NCI-H2107 treated with DMSO at 0.1 percent for 48 hours (cell line): ENCODE data around the gene MTERF1.
"Not testable (repeated sequence)": the region's sequence is repeated elsewhere in the genome, so short reads cannot be mapped to it uniquely, and the experiment has no call there.

Experiments used
- DNase-seq: peaks from one replicate; lab custom pipeline; 2025; ENCODE audit not compliant: unreplicated experiment; lab: John Stamatoyannopoulos, UW

MTERF1 gene

DNA sequence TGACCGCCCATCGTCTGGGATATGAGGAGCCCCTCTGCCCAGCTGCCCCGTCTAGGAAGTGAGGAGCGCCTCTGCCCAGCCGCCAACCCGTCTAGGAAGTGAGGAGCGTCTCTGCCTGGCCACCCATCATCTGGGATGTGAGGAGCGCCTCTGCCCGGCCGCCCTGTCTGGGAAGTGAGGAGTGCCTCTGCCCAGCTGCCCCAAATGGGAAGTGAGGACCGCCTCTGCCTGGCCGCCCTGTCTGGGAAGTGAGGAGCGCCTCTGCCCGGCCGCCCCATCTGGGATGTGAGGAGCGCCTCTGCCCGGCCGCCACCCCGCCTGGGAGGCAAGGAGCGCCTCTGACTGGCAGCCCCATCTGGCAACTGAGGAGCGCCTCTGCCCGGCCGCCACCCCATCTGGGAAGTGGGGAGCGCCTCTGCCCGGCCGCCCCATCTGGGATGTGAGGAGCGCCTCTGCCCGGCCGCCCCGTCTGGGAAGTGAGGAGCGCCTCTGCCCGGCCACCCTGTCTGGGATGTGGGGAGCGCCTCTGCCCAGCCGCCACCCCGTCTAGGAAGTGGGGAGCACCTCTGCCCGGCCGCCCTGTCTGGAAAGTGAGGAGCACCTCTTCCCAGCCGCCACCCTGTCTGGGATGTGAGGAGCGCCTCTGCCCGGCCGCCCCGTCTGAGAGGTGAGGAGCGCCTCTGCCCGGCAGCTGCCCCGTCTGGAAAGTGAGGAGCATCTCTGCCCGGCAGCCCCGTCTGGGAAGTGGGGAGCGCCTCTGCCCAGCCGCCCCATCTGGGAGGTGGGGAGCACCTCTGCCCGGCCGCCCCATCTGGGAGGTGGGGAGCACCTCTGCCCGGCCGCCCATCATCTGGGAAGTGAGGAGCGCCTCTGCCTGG is 7.1 kb upstream of the MTERF1 start:
- not testable (repeated sequence) for DNase-seq

- no peak for DNase-seq
Observed at GRCh38 chr7:91883676-91884362, 3.3 kb upstream of the MTERF1 start.

- no peak for DNase-seq
Observed at GRCh38 chr7:91880016-91880412, 488 bp downstream of the MTERF1 start.

DNA sequence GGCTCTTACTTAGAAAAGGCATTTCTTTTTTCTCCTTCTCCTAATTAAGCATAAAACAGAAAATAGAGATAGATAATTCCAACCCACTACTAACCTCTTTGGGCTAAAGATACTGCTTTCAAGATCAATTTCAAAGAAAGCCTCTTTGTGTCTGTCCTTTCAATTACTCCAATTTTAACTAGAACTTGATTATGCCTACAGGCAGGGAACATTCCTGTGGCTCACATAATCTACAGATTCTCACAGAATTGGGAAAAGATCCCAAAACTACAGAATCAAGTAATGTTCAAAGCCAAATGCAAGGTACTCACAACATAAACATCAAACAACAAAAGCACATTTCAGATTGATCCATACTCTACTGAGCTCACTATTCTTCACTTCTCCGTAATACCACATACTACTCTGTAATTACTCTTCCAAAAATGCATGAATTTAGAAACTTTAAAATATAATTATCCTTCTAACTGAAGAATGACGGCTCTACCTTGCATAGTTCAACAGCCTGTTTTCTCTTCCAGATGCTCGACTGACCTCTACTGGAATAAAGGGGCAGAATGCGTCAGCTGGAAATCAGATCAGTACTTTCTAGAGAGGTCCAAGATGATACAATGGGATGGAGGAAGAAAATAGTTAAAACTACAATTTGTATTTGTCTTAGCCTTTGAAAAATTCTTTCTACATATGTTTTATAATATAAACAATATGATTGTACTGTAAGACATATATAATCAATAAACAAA is 3.9 kb downstream of the MTERF1 start:
- DNase-seq, result no peak

- no peak for DNase-seq
Observed at GRCh38 chr7:91875851-91876250, 4.7 kb downstream of the MTERF1 start.

DNA sequence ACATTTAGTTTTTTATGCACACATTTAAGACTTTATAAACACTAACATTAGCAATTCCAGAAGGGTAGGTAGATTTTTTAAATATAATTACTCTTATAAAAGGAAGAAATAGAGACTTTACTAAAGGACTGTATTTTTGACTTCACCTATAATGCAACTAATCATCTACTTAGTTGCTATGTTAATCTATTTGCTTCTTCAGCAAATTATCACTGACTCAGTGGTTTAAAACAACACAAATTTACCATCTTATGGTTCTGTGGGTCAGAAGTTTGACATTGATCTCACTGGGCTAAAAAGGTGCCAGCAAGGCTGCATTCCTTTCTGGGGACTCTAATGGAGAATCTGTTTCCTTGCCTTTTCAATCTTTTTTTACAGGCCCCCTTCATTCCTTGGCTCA is 7.6 kb downstream of the MTERF1 start:
- DNase-seq, result no peak

- DNase-seq, result no peak
Observed at GRCh38 chr7:91872069-91872468, 8.4 kb downstream of the MTERF1 start.

DNA sequence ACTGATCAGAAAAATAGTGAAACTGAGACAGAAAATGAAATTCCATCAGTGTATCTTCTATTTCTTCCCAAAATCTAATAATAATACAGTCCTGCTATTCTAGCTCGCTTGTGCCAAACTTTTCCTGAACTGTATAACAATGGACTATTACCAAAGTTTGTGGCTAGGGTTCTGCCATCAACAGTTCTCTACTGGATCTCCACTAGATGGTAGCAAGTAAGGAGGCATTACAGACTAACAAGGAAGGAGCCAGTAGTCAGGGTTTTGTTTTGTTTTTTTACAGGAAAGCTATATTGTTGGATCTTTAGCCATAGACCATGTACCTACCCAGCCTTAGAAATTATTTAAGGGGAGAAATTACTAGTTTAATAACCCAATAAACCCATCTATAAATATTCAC is 10.8 kb downstream of the MTERF1 start:
- DNase-seq, result no peak

DNA sequence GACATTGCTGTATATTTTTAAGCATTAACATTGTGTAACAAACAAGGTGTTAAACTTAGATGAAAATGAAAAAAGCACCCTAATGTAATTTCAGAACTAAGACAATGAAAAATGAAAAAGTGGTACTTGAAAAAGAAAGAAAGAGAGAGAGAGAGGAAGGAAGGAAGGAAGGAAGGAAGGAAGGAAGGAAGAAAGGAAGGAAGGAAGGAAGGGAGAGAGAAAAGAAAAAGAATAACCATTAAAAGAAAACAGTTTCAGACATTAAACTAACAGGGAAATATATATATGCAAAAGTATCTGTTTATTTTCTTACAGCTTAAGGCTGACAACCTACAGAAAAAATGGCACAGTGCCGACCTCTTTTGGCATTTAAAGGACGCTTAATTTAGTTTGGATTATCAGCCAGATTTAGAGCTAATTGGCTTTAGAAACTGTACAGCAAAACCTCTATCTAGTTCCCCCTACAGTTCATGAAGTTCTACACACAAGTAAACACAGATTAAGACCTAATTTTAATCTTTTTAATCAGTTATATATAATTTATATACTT is 13.8 kb downstream of the MTERF1 start:
- DNase-seq, result no peak

DNA sequence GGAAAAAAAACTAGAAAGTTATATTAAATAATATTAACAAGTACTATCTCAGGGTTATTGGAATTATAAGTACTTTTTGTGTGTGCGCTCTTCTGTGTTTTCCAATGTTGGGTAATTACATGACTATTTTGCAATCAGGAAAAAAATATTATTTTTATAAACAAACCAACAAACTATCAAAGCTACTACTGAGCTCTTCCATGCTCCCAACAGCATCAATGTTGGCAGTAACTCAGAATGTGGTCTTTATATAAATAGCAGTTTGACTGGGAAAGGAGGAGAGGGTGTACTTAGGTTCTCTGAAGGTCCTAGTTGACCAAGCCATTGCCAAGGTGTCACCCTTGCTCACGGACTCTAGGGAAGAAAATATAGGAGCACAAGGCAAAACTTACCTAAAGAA is 15.0 kb downstream of the MTERF1 start:
- no peak for DNase-seq

- not testable (repeated sequence) for DNase-seq
Observed at GRCh38 chr7:91864604-91865003, 15.9 kb downstream of the MTERF1 start.

DNA sequence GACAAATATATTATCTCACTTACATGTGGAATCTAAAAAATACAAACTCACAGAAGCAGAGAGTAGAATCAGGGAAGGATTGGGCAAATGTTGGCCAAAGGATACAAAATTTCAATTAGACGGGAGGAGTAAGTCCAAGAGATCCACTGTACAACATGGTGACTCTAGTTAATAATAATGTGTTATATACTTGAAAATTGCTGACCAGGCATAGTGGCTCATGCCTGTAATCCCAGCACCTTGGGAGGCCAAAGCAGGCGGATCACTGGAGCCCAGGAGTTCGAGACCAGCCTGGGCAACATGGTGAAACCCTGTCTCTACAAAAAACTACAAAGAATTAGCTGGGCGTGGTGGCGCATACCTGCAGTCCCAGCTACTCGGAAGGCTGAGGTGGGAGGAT is 16.4 kb downstream of the MTERF1 start:
- DNase-seq, result no peak

GRCh38 chr7:91852263-91852741 is 28.2 kb downstream of the MTERF1 start:
- DNase-seq, result no peak

GRCh38 chr7:91850455-91850854 is 30.0 kb downstream of the MTERF1 start:
- no peak for DNase-seq

DNA sequence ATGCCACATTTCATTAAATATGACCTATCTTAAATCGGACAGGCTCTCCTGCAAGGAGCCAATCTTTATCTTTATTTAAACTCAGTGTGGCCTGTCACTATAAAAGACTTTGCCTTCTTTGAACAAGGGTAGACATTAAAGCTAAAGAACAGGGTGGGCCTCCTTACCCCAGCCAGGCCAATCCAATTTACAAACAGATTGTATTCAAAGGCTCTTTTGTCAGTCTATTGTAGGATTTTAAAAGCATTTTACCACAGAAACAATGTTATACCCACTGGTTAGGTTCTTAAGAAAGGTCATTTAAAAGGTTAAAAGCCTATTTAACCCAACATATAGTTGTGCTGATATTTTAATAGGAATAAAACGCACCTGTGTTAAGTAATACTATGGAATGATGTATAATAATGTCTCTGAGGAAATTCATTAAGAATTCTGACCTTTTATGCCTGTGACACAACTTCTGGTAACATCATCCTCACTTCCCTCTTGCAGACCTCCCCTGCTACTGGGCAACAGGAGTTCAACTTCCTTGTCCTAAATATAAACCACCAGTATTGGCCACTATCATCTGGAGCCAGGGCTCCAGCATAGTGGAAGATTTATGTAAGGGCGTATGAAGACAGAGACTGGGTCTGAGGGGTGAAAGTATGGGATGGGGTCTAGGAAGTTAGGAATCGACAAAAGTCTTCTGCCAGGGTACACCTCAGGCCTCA is 32.5 kb downstream of the MTERF1 start:
- DNase-seq, result no peak

GRCh38 chr7:91847231-91847630 is 33.3 kb downstream of the MTERF1 start:
- DNase-seq, result no peak

DNA sequence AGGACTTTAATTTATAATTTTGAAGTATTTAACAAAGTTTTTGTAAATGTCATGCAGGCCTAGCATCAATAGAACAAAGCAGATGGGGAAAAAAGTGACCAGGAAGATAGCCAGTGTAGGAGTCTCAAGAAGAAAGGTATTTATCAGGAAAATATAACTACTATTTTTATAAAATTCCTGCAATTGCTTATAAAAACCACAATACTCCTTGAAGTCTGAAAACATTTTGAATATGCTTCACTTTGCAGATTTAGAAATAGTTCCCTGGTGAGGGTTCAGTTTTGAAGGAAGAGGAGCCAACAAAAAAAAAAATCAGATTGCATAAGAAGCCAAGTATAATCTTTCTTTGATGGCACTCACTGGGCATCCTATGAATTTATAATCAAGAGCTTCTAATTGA is 34.1 kb downstream of the MTERF1 start:
- DNase-seq, result no peak

DNA sequence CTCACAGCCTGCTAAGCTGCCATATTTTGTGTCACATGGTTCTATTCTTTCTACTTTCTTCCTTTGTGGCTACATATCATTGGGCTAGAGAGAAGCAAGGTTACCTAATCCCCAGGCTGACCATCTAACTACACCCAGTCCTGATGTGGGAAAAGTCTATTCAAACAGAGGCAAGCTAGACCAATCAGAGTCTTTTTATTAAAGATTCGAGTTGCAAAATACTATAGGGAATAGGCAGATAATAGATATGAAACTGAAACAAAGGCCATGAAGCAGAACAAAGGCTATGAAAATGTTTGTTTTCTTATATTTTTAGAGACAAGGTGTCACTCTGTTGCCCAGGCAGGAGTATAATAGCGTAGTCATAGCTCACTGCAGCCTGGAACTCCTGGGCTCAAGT is 36.7 kb downstream of the MTERF1 start:
- DNase-seq, result no peak

DNA sequence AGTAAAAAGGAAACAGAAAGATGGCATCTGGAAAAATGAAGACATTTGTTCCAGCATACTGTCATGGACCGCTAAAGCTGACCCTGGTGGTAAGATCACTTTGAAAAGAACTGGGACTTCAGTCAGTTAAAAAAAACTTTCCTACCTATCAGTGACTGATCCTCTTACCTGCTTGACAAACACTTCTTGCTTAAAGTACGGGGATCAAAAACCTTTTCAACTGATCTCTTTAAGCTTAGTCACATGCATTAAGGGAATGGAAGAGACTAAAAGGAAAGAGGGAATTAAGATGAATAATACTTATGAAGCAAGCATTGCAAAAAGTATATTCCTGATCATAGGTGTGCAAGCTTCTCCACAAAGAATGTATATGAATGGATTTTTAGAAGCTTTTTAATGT is 42.1 kb downstream of the MTERF1 start:
- no peak for DNase-seq

- DNase-seq, result no peak
Observed at GRCh38 chr7:91837397-91838070, 43.0 kb downstream of the MTERF1 start.
